Activated naive CD8-positive, alpha-beta T cell treated with anti-CD3 and anti-CD28 coated beads, Interleukin-2, amount 50 U/mL, for 24 hours (primary cell): ENCODE results near the gene KLHL42.

Source experiments
- ATAC-seq: fragments of 150-1000 bp; cut with Tn5 transposase; one replicate; pipeline ENCODE4 v1.10.0; 2021
- DNase-seq: peaks from one replicate; pipeline ENCODE4 v3.0.0; 2021
- H3K27ac Mint-ChIP-seq: one replicate; pipeline ENCODE4 v1.8.0; 2021; ENCODE audit warnings: mild to moderate bottlenecking, mixed read lengths
- H3K27me3 Mint-ChIP-seq: one replicate; pipeline ENCODE4 v1.8.0; 2021; ENCODE audit warnings: mixed read lengths
- H3K36me3 Mint-ChIP-seq: one replicate; pipeline ENCODE4 v1.8.0; 2021; ENCODE audit warnings: low read depth, mixed read lengths
- H3K4me1 Mint-ChIP-seq: one replicate; pipeline ENCODE4 v1.8.0; 2021; ENCODE audit warnings: mixed read lengths
- H3K4me3 Mint-ChIP-seq: one replicate; pipeline ENCODE4 v1.8.0; 2021; ENCODE audit warnings: mild to moderate bottlenecking, moderate library complexity, mixed read lengths
- H3K9me3 Mint-ChIP-seq: one replicate; pipeline ENCODE4 v1.8.0; 2021; ENCODE audit warnings: mixed read lengths

The KLHL42 gene

GRCh38 chr12:27818401-27818918 is 38.4 kb downstream of the KLHL42 start:
- Mint-ChIP-seq H3K36me3 (no peaks in the 10 kb centered on the region), H3K9me3 (no peaks in the 10 kb centered on the region), H3K27ac (no peak overlapping the region), H3K4me1 (peaks cover 49% of the 10 kb centered on the region), H3K4me3 (no peak overlapping the region), H3K27me3 (peaks cover 16% of the 10 kb centered on the region)
- DNase-seq = no peak
- no peak for ATAC-seq

GRCh38 chr12:27820564-27820963 is 40.5 kb downstream of the KLHL42 start:
- peaks cover 29% of the 10 kb centered on the region for H3K27me3 Mint-ChIP-seq
- DNase-seq (no peak), ATAC-seq (no peak)
- H3K4me1 Mint-ChIP-seq = peaks cover 48% of the 10 kb centered on the region
- no peak overlapping the region for H3K4me3 Mint-ChIP-seq
- no peaks in the 10 kb centered on the region for H3K36me3 Mint-ChIP-seq
- no peak overlapping the region for H3K27ac Mint-ChIP-seq
- no peaks in the 10 kb centered on the region for H3K9me3 Mint-ChIP-seq

- Mint-ChIP-seq H3K27ac (peak overlapping the region; percentile 86), H3K36me3 (no peaks in the 10 kb centered on the region), H3K9me3 (no peaks in the 10 kb centered on the region), H3K27me3 (peaks cover 33% of the 10 kb centered on the region), H3K4me1 (peaks cover 45% of the 10 kb centered on the region), H3K4me3 (no peak overlapping the region)
- DNase-seq = peak; percentile 21
- ATAC-seq = no peak
Observed at GRCh38 chr12:27821259-27821973, 41.4 kb downstream of the KLHL42 start.

DNA sequence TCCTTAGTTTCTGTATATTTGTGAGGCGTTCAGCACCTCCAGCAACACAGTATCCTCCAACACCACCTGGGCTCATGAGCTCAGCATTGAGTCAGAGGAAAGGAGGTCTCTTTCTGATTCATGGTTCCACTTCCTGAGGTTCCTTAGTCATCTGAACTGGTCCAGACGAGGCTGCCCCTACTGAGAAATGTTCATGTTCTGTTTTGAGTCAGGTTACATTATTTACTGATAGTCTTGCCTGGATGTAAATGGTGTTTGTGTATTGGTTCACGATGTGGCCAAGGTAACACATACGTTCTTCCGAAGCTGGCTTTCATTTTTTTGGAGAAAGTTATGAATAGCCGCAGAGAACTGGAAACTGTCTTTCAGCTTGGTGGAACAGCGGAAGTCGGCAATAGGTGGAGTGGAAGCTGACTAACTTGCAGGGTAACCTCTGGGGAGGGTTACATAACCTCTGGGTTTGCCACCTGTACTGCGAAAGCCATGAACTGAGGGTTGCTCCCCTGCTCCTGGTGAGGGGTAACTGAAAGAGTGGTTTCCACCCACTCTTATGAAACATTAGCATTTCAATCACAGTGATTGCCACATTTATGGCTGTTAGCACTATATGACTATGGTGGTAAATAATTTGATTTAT is 42.2 kb downstream of the KLHL42 start:
- Mint-ChIP-seq H3K4me3 (peak overlapping the region; percentile 10), H3K9me3 (no peaks in the 10 kb centered on the region), H3K36me3 (no peaks in the 10 kb centered on the region), H3K4me1 (peaks cover 42% of the 10 kb centered on the region), H3K27ac (peak overlapping the region; percentile 86), H3K27me3 (peaks cover 33% of the 10 kb centered on the region)
- ATAC-seq (peak; percentile 94), DNase-seq (peak; percentile 58)

DNA sequence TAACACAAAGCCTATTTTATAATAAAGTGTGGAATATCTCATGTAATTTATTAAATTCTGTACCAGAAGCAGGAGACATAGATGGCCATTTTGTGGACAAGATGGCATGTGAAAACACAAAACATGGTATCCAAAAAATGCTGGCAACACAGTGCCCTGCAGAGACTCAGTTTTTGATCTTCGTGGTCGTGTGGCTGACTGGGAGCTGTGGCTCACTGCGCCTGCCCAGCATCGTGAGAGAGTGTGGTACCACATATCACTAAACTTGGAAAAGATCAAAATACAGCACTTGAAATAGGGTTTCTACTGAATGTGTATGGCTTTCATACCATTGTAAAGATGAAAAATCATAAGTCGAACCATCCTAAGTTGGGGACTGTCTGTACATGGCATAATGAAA is 43.0 kb downstream of the KLHL42 start:
- Mint-ChIP-seq H3K27me3 (peaks cover 34% of the 10 kb centered on the region), H3K36me3 (no peaks in the 10 kb centered on the region), H3K27ac (no peak overlapping the region), H3K9me3 (no peaks in the 10 kb centered on the region), H3K4me1 (peaks cover 42% of the 10 kb centered on the region), H3K4me3 (no peak overlapping the region)
- no peak for DNase-seq
- no peak for ATAC-seq

DNA sequence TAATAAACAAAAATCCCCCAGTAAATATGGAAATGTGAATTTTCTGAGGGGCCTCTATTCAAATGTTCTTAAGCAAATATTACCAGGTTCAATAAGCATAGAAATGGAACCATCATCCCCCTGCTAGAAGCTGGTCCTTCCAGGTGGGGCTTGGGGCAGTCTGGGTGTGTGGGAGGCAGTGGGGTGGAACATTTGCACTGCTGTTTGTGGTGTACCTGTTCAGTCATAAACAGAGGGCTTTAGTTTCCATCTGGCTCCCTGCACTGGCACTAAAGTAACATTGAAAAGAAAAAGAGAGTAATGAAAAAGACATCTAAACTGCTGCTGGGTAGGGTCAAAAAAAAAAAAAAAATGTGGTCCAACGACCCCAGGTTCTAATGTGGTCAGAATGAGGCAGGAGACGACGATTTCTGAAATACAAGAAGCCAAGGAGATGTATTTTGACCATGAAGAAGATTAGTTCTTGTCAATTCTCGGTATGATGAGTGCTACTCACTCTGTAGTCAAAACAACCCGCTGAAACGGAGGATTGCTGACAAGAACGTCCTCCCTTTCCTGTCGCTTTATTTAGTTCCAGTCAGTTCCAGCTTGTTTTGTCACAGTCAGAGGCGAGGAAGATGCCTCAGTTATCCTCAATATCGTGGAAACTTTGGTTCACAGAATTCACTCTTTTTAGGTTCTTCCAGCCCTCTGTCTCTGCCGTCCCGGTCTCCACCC is 44.3 kb downstream of the KLHL42 start:
- Mint-ChIP-seq H3K9me3 (no peaks in the 10 kb centered on the region), H3K4me3 (peak overlapping the region; percentile 25), H3K4me1 (peaks cover 42% of the 10 kb centered on the region), H3K27me3 (peaks cover 34% of the 10 kb centered on the region), H3K36me3 (no peaks in the 10 kb centered on the region), H3K27ac (peak overlapping the region; percentile 84)
- ATAC-seq (no peak), DNase-seq (no peak)

- no peak for DNase-seq
- Mint-ChIP-seq H3K4me3 (no peak overlapping the region), H3K27me3 (peaks cover 28% of the 10 kb centered on the region)
Observed at GRCh38 chr12:27826076-27826475, 46.0 kb downstream of the KLHL42 start.

DNA sequence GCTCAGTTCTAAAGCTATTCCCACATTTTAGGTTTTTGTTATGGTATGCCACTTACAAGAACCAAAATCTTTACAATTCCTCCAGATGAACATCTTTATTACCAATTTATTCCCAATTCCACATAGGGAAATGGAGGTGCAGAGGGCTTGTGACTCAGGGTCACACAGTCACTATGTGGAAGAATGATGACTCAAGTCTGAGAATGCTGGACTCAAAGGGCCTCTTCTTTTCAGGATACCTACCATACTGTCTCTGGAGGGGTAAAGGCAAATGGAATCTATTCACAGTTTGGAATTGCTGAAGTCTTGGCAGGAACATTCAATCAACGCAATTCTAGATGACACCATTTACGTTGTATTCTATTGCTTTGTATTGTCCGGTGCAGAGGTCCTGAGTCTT is 48.2 kb downstream of the KLHL42 start:
- no peak overlapping the region for H3K27ac Mint-ChIP-seq
- H3K9me3 Mint-ChIP-seq = no peaks in the 10 kb centered on the region
- ATAC-seq = no peak
- H3K4me1 Mint-ChIP-seq = peaks cover 20% of the 10 kb centered on the region
- H3K36me3 Mint-ChIP-seq = no peaks in the 10 kb centered on the region
- peaks cover 32% of the 10 kb centered on the region for H3K27me3 Mint-ChIP-seq
- no peak for DNase-seq
- H3K4me3 Mint-ChIP-seq = no peak overlapping the region

More at GRCh38 chr12:27826076-27826475, 46.0 kb downstream of the KLHL42 start:
- no peak for ATAC-seq
- Mint-ChIP-seq H3K36me3 (no peaks in the 10 kb centered on the region), H3K4me1 (peaks cover 41% of the 10 kb centered on the region), H3K27ac (no peak overlapping the region), H3K9me3 (no peaks in the 10 kb centered on the region)

- H3K27ac Mint-ChIP-seq = no peak overlapping the region
- no peaks in the 10 kb centered on the region for H3K4me1 Mint-ChIP-seq
- H3K36me3 Mint-ChIP-seq = no peaks in the 10 kb centered on the region
- no peak overlapping the region for H3K4me3 Mint-ChIP-seq
- H3K9me3 Mint-ChIP-seq = no peaks in the 10 kb centered on the region
- ATAC-seq (no peak), DNase-seq (no peak)
- H3K27me3 Mint-ChIP-seq = no peaks in the 10 kb centered on the region
Observed at GRCh38 chr12:27838543-27839185, 58.6 kb downstream of the KLHL42 start.

DNA sequence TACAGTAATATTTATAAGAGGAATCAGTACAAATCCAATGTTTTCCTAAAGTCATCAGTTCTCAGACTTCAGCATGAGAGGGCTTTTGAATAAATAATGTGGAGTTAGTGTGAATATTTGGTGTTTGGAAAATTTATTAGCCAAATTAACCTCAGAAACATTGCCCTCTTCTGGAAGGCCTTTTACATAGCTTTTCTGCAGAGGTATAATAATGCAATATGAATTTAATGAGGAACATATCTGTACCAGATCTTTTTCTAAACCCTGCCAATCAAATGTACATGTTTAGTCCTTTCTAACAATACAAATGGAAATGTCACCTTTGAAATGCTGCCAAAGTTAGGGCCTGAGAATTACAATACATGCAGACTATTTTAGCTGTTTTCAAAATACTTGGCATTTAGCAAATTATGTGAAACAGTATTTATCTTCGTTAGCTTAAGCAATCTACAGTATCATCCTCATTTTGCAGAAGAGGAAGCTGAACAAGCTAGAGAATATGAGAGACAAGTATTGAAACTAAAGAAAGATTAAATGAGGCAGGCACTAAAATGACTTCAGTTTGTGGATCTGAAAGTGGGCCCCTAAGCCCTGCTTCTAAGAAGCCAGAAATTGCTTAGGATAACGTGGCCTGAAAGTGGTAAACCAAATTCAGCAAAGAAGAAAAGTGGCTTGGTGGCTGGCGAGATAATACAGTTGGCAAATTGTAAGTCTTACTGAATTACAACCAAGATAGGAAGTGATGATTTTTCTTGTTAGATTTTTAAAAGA is 60.4 kb downstream of the KLHL42 start:
- Mint-ChIP-seq H3K9me3 (no peaks in the 10 kb centered on the region), H3K4me3 (no peak overlapping the region), H3K4me1 (no peaks in the 10 kb centered on the region), H3K27me3 (no peaks in the 10 kb centered on the region), H3K27ac (no peak overlapping the region), H3K36me3 (no peaks in the 10 kb centered on the region)
- DNase-seq (no peak), ATAC-seq (no peak)

GRCh38 chr12:27841392-27841882 is 61.4 kb downstream of the KLHL42 start:
- Mint-ChIP-seq H3K27ac (no peak overlapping the region), H3K27me3 (peaks cover 3% of the 10 kb centered on the region), H3K36me3 (no peaks in the 10 kb centered on the region), H3K4me1 (no peaks in the 10 kb centered on the region), H3K4me3 (no peak overlapping the region), H3K9me3 (no peaks in the 10 kb centered on the region)
- DNase-seq (no peak), ATAC-seq (no peak)

DNA sequence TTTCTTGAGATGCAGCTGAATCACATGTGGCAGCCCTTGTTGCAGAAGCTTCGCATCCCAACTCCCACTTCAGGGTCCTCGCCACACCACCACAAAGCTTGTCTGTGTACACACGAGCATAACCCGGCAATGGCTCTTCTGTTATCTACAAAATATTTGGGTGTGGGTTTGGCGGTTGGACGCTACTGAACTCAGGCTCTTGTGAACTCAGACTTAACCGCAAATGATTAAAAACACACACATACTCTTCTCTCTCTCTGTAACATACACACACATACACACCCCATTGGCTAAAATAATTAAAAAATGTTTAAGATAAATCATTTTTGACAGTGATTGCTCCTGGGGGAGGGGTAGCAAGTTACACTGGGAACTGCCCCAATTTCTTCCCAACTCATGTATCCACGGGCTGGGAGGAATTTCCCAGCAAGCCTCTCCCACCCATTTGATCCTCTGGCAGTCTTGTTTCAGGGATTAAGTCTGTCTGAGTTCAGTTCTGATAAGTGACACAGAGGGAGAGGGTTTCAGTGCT is 63.7 kb downstream of the KLHL42 start:
- Mint-ChIP-seq H3K4me1 (no peaks in the 10 kb centered on the region), H3K9me3 (no peaks in the 10 kb centered on the region), H3K27ac (no peak overlapping the region), H3K36me3 (no peaks in the 10 kb centered on the region), H3K4me3 (no peak overlapping the region), H3K27me3 (peaks cover 13% of the 10 kb centered on the region)
- DNase-seq = no peak
- no peak for ATAC-seq

- Mint-ChIP-seq H3K4me3 (no peak overlapping the region), H3K27me3 (peaks cover 18% of the 10 kb centered on the region), H3K27ac (no peak overlapping the region), H3K4me1 (no peaks in the 10 kb centered on the region), H3K9me3 (peaks cover 6% of the 10 kb centered on the region), H3K36me3 (no peaks in the 10 kb centered on the region)
- DNase-seq = no peak
- no peak for ATAC-seq
Observed at GRCh38 chr12:27844366-27845090, 64.5 kb downstream of the KLHL42 start.
